GM12878 (cell line): ENCODE measurements around the gene UGGT1. TPM values are rescaled to one million over a fixed set of nuclear protein-coding genes. Genes with fewer than 3 reads are reported as not detected.

Experiments used
- ATAC-seq: fragments of 200-7000 bp; cut with Tn5 transposase; 3 replicates; pipeline ENCODE4 v1.9.1; 2020; ENCODE audit warnings: mild to moderate bottlenecking, moderate library complexity
- BruUV-seq: library from RNA; stranded (reverse); fragments of 400-500 nt; replicated peaks from 2 replicates; lab custom pipeline; 2021; lab: Mats Ljungman, UMichigan
- CTCF ChIA-PET: fragments of 300-600 bp; sonication (Branson Sonifier 250); formaldehyde crosslinking; extraction: SDS; loops from one replicate; lab custom pipeline; 2021; ENCODE audit warnings: inconsistent platforms; lab: Yijun Ruan, JAX
- POLR2A ChIA-PET: fragments of 350-600 bp; formaldehyde crosslinking; extraction: SDS; loops from one replicate; lab custom pipeline; 2021; ENCODE audit warnings: inconsistent platforms; lab: Charles Lee
- RAD21 ChIA-PET: fragments of 300-600 bp; sonication (Branson Sonifier 250); formaldehyde crosslinking; loops from one replicate; lab custom pipeline; 2023; ENCODE audit warnings: antibody characterized with exemption; ENCODE audit not compliant: unreplicated experiment; lab: Charles Lee
- SMC1A ChIA-PET: fragments of 300-600 bp; sonication (Branson Sonifier 250); formaldehyde crosslinking; loops from one replicate; lab custom pipeline; 2023; ENCODE audit not compliant: unreplicated experiment, uncharacterized antibody; lab: Charles Lee
- DNase-seq: peaks from one replicate; pipeline ENCODE4 v3.0.0-alpha.2; 2011; ENCODE audit warnings: low read depth, low spot score
- FAIRE-seq: peaks from 3 replicates; lab custom pipeline; 2011; peaks lifted over from hg19 to GRCh38; lab: Jason Lieb, UNC
- H2AFZ ChIP-seq: 2 replicates; pipeline ENCODE4 v1.6.0; 2011; ENCODE audit warnings: low read depth, low read length, control low read depth; ENCODE audit not compliant: control insufficient read depth
- H3K27ac ChIP-seq: 2 replicates; pipeline ENCODE4 v1.5.1; 2011; ENCODE audit warnings: control low read depth; ENCODE audit not compliant: control insufficient read depth, insufficient read depth
- H3K27me3 ChIP-seq, 2 experiments: replicated peaks in 1 of 2; 2 replicates each; pipeline versions ENCODE4 v1.6.0 to v1.6.1; 2011; ENCODE audit warnings: low read length in 1 of 2; ENCODE audit not compliant: control insufficient read depth in 2 of 2, insufficient read depth in 2 of 2
- H3K36me3 ChIP-seq, 2 experiments: 2 replicates each; pipeline ENCODE4 v1.5.1; 2011; ENCODE audit warnings: low read length in 1 of 2; ENCODE audit not compliant: control insufficient read depth in 2 of 2, insufficient read depth in 2 of 2
- H3K4me1 ChIP-seq: 2 replicates; pipeline ENCODE4 v1.6.1; 2011; ENCODE audit warnings: mild to moderate bottlenecking, low read length, moderate library complexity, mixed read lengths; ENCODE audit not compliant: control insufficient read depth, insufficient read depth
- H3K4me2 ChIP-seq: 2 replicates; pipeline ENCODE4 v1.6.0; 2011; ENCODE audit warnings: control low read depth; ENCODE audit not compliant: control insufficient read depth, insufficient read depth
- H3K4me3 ChIP-seq: fragments of 200-600 bp; sonication (generic); 2 replicates; pipeline ENCODE4 v1.5.1; 2016
- H3K79me2 ChIP-seq: 2 replicates; pipeline ENCODE4 v1.6.0; 2011; ENCODE audit warnings: low read length; ENCODE audit not compliant: control insufficient read depth, insufficient read depth
- H3K9ac ChIP-seq: 2 replicates; pipeline ENCODE4 v1.8.0; 2011; ENCODE audit warnings: low read length, control low read depth, mixed read lengths; ENCODE audit not compliant: control insufficient read depth, insufficient read depth
- H3K9me3 ChIP-seq: replicated peaks from 3 replicates; pipeline ENCODE4 v1.5.1; 2011; ENCODE audit warnings: mild to moderate bottlenecking, low read length; ENCODE audit not compliant: control insufficient read depth, insufficient read depth
- H4K20me1 ChIP-seq: 2 replicates; pipeline ENCODE4 v1.6.0; 2011; ENCODE audit not compliant: control insufficient read depth, insufficient read depth
- CHD4 ChIP-seq: fragments of 200-600 bp; sonication (generic); IDR thresholded peaks from 2 replicates; pipeline ENCODE4 v1.6.1; 2016; ENCODE audit warnings: mild to moderate bottlenecking
- MAX ChIP-seq: IDR thresholded peaks from 2 replicates; pipeline ENCODE4 v1.6.1; 2012; ENCODE audit warnings: low read depth, low read length, improper control_type of control experiment
- MEF2B ChIP-seq: fragments of 450-650 bp; IDR thresholded peaks from 2 replicates; pipeline ENCODE4 v1.6.1; 2018; ENCODE audit warnings: mild to moderate bottlenecking, moderate library complexity; ENCODE audit not compliant: partially characterized antibody, poor library complexity, severe bottlenecking
- POLR2AphosphoS5 ChIP-seq: IDR thresholded peaks from 2 replicates; pipeline ENCODE4 v1.6.1; 2011; ENCODE audit warnings: mild to moderate bottlenecking, low read length, inconsistent platforms
- REST ChIP-seq: IDR thresholded peaks from 2 replicates; pipeline ENCODE4 v1.6.1; 2012; ENCODE audit warnings: mild to moderate bottlenecking, low read depth, low read length
- ZNF207 ChIP-seq: fragments of 450-650 bp; IDR thresholded peaks from 2 replicates; pipeline ENCODE4 v1.6.1; 2014; ENCODE audit warnings: antibody characterized with exemption, mild to moderate bottlenecking, borderline replicate concordance
- ZNF384 ChIP-seq: IDR thresholded peaks from 2 replicates; pipeline ENCODE4 v1.6.1; 2012; ENCODE audit warnings: low read depth, mild to moderate bottlenecking, low read length, improper control_type of control experiment, borderline replicate concordance
- ZSCAN29 ChIP-seq: fragments of 450-650 bp; IDR thresholded peaks from 2 replicates; pipeline ENCODE4 v1.6.1; 2017; ENCODE audit warnings: mild to moderate bottlenecking, moderate library complexity
- WGBS: methylation state at CpG from one replicate; pipeline ENCODE4 v1.1.6; 2016; ENCODE audit warnings: low lambda C conversion rate; ENCODE audit not compliant: insufficient replicate concordance, insufficient coverage; ENCODE audit errors: missing lambda C conversion rate; 5-methylcytosine and 5-hydroxymethylcytosine counted together
- in situ Hi-C: fragments of 300-500 bp; cut with MboI; formaldehyde crosslinking; loops from 9 replicates; pipeline ENCODE4 v1.14.3; 2018; ENCODE audit warnings: mixed read lengths
- intact Hi-C: fragments of 100-400 bp; cut with micrococcal nuclease; formaldehyde crosslinking; loops from one replicate; pipeline ENCODE4 v1.14.2; 2022; ENCODE audit not compliant: unreplicated experiment
- polyA plus RNA-seq, 11 experiments: library from polyadenylated mRNA; depleted of rRNA in 4 of 11; unstranded in 6 of 11; stranded (reverse) in 5 of 11; fragments of >200 nt; fragmentation: Nextera tagmentation in 4 of 11; fragmentation: Illumina TruSeq in 1 of 11; extraction: Ambion mirVana in 4 of 11; extraction: Trizol in 1 of 11; gene quantifications; 1 replicate in 1 of 11; 2 replicates in 10 of 11; pipeline versions ENCODE4 v1.2.1 to v1.2.3, GENCODE V29; 2011 to 2016; ENCODE audit warnings: inconsistent platforms in 2 of 11, missing spikeins in 2 of 11, low read depth in 1 of 11
- total RNA-seq, 4 experiments: library from RNA; depleted of rRNA in 3 of 4; stranded (reverse); fragments of >200 nt in 3 of 4; fragmentation: Illumina TruSeq in 1 of 4; extraction: Trizol in 1 of 4; gene quantifications; 2 replicates each; pipeline versions ENCODE4 v1.2.1 to v1.2.3, GENCODE V29; 2013 to 2021
- TF ChIP-seq, protein P1 (sequence below): IDR thresholded peaks from 2 replicates; pipeline ENCODE4 v1.6.1; 2012; ENCODE audit warnings: low read depth, low read length, improper control_type of control experiment
- TF ChIP-seq, protein P2 (sequence below): fragments of 450-650 bp; formaldehyde crosslinking; IDR thresholded peaks from 2 replicates; pipeline ENCODE4 v1.5.0; 2022; ENCODE audit warnings: mild to moderate bottlenecking, missing genetic modification characterization
- TF ChIP-seq, protein P3 (sequence below): fragments of 450-650 bp; IDR thresholded peaks from 2 replicates; pipeline ENCODE4 v1.6.1; 2018; ENCODE audit warnings: borderline replicate concordance, mild to moderate bottlenecking; ENCODE audit not compliant: partially characterized antibody

Gene UGGT1
- total and polyA plus RNA-seq, 10 of the 15 experiments (the other 5 are each of a cell fraction or from before 2014, with no cell fraction given) = 4.1 to 49.8 (median 28.5) TPM

- BruUV-seq = no TSS peak
- no peak for FAIRE-seq
- Histone ChIP-seq H3K79me2 (no peaks in the 10 kb centered on the region), H3K4me3 (no peak overlapping the region), H3K4me1 (no peaks in the 10 kb centered on the region), H2AFZ (no peak overlapping the region), H3K9me3 (no peaks in the 10 kb centered on the region), H3K27me3 (no peaks in the 10 kb centered on the region), H3K36me3 (no peaks in the 10 kb centered on the region), H3K27ac (no peak overlapping the region), H3K4me2 (no peak overlapping the region), H4K20me1 (no peaks in the 10 kb centered on the region), H3K9ac (no peak overlapping the region)
- WGBS = 77% methylated on average over 23 of the region's 23 CpGs
- CTCF ChIA-PET = no interaction called here
- intact Hi-C loops = no loop called here
- in situ Hi-C loops = no loop called here
- SMC1A ChIA-PET = no interaction called here
- no peak for DNase-seq
- RAD21 ChIA-PET = no interaction called here
- no peak for TF ChIP-seq MAX
- TF ChIP-seq, protein P1, sequence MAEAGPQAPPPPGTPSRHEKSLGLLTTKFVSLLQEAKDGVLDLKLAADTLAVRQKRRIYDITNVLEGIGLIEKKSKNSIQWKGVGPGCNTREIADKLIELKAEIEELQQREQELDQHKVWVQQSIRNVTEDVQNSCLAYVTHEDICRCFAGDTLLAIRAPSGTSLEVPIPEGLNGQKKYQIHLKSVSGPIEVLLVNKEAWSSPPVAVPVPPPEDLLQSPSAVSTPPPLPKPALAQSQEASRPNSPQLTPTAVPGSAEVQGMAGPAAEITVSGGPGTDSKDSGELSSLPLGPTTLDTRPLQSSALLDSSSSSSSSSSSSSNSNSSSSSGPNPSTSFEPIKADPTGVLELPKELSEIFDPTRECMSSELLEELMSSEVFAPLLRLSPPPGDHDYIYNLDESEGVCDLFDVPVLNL = no peak
- no peak for TF ChIP-seq MEF2B
- TF ChIP-seq, protein P2, sequence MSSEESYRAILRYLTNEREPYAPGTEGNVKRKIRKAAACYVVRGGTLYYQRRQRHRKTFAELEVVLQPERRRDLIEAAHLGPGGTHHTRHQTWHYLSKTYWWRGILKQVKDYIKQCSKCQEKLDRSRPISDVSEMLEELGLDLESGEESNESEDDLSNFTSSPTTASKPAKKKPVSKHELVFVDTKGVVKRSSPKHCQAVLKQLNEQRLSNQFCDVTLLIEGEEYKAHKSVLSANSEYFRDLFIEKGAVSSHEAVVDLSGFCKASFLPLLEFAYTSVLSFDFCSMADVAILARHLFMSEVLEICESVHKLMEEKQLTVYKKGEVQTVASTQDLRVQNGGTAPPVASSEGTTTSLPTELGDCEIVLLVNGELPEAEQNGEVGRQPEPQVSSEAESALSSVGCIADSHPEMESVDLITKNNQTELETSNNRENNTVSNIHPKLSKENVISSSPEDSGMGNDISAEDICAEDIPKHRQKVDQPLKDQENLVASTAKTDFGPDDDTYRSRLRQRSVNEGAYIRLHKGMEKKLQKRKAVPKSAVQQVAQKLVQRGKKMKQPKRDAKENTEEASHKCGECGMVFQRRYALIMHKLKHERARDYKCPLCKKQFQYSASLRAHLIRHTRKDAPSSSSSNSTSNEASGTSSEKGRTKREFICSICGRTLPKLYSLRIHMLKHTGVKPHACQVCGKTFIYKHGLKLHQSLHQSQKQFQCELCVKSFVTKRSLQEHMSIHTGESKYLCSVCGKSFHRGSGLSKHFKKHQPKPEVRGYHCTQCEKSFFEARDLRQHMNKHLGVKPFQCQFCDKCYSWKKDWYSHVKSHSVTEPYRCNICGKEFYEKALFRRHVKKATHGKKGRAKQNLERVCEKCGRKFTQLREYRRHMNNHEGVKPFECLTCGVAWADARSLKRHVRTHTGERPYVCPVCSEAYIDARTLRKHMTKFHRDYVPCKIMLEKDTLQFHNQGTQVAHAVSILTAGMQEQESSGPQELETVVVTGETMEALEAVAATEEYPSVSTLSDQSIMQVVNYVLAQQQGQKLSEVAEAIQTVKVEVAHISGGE (CRISPR knock-in tag) = no peak
- no peak for TF ChIP-seq REST
- no peak for TF ChIP-seq ZSCAN29
- no peak for TF ChIP-seq POLR2AphosphoS5
- TF ChIP-seq CHD4 = no peak
- no peak for TF ChIP-seq ZNF384
- TF ChIP-seq, protein P3, sequence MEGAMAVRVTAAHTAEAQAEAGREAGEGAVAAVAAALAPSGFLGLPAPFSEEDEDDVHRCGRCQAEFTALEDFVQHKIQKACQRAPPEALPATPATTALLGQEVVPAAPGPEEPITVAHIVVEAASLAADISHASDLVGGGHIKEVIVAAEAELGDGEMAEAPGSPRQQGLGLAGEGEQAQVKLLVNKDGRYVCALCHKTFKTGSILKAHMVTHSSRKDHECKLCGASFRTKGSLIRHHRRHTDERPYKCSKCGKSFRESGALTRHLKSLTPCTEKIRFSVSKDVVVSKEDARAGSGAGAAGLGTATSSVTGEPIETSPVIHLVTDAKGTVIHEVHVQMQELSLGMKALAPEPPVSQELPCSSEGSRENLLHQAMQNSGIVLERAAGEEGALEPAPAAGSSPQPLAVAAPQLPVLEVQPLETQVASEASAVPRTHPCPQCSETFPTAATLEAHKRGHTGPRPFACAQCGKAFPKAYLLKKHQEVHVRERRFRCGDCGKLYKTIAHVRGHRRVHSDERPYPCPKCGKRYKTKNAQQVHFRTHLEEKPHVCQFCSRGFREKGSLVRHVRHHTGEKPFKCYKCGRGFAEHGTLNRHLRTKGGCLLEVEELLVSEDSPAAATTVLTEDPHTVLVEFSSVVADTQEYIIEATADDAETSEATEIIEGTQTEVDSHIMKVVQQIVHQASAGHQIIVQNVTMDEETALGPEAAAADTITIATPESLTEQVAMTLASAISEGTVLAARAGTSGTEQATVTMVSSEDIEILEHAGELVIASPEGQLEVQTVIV = no peak
- no peak for TF ChIP-seq ZNF207
- ATAC-seq = no peak
- POLR2A ChIA-PET = no interaction called here
Observed at GRCh38 chr2:128208023-128208422, 117.0 kb downstream of the UGGT1 start.
